Measurements from ENCODE around the gene C19orf67.
A peak's percentile ranks its signal among the peaks of the same experiment; 100 is the strongest.

The C19orf67 gene

DNA sequence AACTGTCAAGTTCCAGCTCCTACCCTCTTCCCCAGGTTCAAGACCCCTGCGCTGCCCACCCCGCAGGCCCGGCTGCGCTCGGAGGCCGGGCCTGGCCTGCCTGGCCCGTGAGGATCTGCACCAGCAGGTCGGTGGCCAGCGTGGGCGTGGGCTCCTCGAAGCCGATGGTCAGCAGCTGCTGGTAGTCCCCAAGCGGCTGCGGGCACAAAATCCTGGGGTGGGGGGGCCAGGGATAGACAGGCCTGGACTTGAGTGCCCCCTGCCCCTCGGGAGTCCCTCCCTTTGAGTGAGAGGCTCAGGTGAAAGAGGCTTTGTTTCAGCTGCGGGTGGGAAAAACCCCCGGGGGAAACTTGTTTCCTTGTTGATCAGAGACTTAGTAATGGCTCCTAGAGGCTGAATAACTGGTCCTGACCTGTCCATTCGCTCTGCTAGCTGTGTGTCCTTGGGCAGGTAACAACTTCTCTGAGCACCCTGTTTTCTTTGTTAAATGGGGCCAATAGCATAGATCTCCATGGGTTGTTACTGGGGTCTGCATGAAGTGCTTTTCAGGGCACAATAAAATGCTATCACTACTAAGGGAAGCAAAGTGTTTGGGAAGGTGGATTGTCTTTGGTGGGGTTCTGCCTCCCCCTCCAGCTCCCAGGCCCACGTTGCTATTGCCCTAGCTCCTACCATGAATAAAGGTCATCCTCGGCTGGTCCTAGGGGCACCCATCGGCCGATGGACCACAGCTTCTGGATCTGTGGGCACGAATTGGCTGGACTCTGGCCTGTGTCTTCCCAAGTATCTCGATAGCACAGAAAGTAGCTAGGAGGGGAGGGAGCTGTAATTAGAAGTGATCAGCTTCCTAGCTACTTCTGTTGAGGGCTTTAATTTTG, 3.5 kb downstream of the C19orf67 start:
- peak in 3 of 6 experiments; percentile 21 to 41 (median 37) for DNase-seq

DNA sequence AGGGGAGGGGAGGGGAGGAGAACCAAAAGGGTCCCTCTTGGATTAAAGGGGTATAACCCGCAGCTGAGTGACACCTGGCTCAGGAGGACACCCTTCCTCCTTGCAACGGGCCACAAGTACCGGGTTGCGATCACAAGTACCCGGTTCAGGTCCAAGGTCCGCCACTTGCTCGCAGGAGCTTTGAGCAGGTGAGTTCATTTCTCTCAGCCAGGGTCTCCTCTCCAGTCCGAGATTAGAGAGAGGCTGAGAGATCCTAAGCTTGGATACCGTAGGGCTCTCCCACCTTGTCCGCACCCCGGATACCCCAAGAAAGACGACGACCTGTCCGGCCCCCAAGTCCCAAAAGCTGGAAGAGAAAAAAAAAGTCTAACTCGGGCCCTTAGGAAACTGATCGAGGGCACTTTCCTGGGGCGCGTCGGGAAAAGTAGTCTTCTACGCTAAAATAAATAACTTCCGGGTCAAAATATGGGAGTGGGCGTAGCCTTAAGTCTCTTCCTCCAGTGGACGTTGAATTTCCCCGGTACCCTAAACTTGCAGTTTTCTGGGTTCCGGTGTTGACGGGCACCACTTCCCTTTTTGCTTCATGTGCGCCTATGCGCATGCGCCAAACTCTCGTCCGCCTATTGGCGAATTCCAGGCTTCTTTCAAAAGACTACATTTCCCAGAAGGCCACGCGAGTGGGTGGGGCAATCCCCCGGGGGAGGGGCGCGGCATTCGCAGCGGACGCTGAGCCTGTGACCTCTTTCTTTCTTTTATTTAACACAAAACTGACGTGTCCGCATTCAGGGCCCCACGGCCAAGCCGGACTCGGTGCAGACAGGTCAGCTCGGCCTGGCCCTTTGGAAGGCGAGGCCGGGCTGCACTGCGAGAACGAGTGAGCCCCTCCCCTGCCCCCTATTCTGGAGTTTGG, 4.4 kb downstream of the C19orf67 start:
- DNase-seq: peak; percentile 97 to 99 (median 99)

DNA sequence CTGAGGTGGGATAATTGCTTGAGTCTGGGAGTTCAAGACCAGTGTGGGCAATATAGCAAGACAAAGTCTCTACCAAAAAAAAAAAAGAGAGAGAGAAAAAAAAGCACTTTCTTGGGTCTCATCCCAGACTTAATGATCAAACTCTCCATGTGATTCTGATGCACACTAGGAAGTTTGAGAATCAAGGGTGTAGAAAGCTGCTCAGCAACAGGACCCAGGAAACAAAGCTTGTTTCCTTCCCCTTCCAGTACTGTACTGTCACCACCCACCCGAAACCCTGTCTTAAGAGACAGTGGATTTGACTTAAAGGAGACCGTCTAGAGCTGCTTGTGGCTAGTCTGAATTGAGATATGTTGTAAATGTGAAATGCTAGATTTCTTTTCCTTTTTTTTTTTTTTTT, 7.2 kb downstream of the C19orf67 start:
- DNase-seq: no peak

DNA sequence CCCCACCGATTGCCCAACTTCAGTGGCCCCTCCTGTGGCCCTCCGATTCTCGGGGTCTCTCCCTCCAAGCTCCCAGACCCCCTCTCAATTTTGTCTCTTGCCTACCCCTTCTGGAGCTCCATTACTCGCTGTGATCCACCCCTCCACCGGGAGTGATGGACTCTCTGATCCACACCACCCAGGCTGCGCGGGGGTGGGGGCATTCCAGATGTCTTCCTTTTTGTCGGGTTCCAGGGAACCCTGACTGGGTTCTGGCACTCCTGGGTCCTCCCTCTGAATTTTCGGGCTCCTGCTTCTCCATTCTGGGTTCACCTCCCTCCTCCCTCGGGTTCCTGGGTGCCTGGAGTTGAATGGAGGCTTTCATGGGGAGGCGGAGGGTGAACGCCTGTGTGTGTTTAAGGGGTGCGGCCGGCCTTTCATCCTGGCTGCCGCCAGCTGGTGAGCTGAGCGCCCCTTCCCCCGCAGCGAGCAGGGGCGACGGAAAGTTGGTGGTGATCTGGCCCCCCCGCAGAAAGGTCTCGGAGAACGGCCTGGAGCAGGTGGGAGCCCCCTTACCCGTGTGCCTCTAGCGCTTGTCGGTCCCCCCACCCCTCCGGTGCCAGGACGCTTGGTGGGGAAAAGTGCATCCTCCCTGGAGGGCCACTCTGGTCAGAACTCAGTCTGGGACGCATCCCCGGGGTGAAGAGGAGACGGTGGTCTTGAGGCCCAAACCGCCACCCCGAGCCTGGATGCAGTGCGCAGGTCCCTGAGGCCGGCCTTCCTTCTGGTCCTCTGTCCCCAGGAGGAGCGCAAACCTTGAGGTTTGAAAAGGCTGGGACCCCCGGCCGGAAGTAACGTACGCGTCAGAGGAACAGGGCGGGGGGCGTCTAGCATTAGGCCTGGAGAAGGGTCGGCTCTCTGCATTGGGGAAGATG, 11.4 kb downstream of the C19orf67 start:
- peak in 2 of 6 experiments; percentile 44 to 68 for DNase-seq

DNA sequence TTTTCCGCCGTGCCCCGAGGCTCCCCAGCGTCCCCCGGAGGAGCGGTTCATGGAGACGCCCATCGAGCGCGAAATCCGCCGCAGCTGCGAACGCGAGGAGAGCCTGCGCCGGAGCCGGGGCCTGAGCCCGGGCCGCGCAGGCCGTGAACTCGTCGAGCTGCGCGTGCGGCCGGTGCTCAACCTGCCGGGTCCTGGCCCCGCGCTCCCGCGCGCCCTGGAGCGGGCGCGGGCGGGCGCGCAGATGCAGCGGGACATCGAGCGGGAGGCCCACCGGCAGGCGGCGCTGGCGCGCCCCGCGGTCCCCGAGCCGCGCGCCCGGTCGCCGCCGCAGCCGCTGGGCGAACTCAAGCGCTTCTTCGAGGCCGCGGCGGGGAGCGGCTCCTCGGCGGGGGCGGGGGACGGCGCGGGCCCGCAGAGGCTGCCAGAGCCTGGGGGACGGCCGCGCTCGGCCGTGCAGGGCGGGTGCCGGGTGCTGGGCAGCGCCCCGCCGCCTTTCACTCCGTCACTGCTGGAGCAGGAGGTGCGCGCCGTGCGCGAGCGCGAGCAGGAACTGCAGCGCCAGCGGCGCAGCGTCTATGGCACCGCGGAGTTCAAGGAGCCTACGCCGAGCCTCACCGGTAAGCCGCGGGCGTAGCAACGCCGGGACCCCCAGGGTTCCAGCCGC, 12.2 kb downstream of the C19orf67 start:
- peak; percentile 62 to 93 (median 82) for DNase-seq

DNA sequence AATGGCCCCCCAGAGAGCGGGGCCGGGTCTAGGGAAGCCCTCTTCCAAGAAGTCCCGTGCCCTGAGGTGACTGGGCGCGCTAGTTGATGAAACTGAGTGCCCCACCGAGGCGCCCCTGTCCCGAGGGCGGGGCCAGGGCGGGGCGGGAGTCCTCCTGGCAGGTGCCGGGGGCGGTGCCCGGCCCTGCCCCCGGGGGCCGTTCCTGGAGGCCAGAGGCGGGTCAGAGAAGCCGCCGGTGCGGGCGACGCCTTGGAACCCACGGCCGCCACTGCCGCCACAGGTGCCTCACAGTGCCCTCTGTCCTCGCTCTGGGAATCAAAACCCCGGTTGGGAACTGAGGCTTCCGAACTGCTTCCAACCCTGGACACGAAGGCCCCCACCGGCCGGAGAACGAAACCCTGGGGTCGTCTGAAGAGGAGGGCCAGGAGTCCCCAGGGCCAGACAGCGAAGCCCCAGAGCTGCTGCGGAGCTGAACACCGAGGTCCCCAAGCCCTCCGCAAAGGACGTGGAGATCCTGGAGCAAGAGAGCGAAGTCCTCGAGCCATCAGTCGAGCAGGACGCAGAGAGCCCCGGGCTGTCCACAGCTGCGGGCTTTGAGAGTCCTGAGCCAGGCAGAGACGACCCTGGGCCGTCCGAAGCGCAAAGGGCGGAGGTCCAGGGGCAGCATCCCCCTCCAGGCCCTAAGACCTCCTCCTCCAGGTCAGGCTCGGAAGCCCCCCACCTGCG, 12.9 kb downstream of the C19orf67 start, which contains the start of gene MISP3:
Gene MISP3 (plus strand): TSS at position 252 of the 726 bp plus-strand sequence. CDS start 524 bp downstream, outside the sequence.
- DNase-seq: peak in 2 of 6 experiments; percentile 16 to 43

DNA sequence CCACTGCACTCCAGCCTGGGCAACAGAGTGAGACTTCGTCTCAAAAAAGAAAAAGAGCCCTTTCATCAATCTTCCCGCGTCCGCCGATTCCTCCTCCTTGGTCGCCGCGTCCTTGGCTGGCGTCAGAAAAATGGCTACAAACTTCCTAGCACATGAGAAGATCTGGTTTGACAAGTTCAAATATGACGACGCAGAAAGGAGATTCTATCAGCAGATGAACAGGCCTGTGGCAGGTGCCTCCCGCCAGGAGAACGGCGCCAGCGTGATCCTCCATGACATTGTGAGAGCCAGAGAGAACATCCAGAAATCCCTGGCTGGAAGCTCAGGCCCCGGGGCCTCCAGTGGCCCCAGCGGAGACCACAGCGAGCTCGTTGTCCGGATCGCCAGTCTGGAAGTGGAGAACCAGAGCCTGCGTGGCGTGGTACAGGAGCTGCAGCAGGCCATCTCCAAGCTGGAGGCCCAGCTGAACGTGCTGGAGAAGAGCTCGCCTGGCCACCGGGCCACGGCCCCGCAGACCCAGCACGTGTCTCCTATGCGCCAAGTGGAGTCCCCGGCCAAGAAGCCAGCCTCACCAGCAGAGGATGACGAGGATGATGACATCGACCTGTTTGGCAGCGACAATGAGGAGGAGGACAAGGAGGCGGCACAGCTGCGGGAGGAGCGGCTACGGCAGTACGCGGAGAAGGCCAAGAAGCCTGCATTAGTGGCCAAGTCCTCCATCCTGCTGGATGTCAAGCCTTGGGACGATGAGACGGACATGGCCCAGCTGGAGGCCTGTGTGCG, 15.1 kb downstream of the C19orf67 start:
- DNase-seq: no peak

DNA sequence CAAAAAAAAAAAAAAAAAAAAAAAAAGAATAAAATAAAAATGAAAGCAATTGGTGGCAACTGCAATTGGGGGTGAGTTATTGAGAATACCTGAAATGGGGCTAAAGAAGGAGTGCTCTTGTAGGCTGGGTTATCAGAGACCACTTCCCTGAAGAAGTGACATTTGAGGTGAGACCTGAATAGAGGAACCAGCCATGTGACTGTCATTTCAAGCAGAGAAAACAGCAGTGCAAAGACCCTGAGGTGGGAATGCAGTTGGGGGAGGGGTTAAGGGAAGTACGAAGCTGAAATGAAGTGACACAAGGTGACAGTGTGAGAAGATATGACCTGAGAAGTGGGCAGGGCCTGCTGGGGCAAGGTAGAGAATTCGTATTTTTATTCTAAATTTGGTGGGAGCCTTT, 19.4 kb downstream of the C19orf67 start:
- no peak for DNase-seq

DNA sequence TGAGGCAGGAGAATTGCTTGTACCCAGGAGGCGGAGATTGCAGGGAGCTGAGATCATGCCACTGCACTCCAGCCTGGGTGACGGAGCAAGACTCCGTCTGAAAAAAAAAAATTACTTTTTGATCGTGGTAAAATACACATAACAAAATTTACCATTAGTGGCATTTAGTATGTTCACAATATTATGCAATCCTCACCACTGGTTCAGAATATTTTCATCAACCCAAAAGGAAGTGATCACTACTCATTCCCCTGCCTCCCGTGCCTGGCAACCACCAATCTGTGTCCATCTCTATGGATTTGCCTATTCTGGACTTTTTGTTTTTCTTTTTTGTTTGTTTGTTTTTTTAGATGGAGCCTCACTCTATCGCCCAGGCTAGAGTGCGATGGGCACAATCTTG, 22.5 kb downstream of the C19orf67 start:
- no peak for DNase-seq

DNA sequence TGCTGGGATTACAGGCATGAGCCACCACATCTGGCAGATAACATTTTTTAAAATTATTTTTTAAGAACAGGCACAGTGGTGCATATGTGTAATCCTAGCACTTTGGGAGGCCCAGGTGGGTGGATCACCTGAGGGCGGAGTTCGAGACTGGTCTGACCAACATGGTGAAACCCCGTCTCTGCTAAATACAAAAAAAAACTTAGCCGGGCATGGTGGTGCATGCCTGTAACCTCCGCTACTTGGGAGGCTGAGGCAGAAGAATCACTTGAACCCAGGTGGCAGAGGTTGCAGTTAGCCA, 23.1 kb downstream of the C19orf67 start:
- DNase-seq: no peak

DNA sequence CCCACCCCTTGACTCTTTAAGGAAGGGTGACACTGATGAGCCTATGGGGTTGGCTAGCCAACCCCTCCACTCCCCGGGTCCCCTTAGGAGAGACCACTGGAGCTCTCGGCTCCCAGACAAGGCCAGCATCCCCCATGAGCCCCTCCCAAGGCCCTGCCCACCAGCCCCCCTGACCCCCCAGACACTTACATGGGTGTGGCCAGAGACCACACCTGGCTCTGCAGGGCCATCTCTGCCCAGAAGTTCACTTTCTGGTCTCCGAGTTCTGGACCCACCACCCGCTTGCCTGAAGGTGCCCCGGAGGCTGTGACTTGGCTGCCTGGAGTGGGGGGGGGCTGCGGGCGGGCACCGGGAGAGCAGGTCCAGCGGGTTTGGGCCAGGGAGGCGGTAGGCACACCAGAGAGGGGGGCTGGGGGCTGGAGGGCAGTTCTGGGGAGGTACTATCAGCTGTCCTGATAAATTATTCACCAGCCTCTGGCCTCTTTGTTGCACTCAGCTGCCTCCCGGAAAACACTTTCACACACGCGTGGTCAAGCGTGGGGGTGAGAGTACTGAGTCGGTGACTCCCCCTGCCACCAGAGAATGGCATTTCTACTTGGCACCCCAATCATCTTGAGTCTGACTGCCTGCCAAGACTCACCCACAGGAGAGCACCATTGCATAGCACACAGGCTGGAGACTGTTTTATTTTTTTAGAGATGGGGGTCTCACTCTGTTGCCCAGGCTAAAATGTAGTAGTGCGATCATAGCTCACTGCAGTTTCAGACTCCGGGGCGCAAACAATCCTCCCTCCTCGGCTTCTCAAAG, 23.6 kb downstream of the C19orf67 start, which contains the start of gene PALM3:
Gene PALM3 (minus strand): TSS at position 326 of the 807 bp plus-strand sequence. CDS start 96 bp downstream, at position 230.
- DNase-seq: no peak

DNA sequence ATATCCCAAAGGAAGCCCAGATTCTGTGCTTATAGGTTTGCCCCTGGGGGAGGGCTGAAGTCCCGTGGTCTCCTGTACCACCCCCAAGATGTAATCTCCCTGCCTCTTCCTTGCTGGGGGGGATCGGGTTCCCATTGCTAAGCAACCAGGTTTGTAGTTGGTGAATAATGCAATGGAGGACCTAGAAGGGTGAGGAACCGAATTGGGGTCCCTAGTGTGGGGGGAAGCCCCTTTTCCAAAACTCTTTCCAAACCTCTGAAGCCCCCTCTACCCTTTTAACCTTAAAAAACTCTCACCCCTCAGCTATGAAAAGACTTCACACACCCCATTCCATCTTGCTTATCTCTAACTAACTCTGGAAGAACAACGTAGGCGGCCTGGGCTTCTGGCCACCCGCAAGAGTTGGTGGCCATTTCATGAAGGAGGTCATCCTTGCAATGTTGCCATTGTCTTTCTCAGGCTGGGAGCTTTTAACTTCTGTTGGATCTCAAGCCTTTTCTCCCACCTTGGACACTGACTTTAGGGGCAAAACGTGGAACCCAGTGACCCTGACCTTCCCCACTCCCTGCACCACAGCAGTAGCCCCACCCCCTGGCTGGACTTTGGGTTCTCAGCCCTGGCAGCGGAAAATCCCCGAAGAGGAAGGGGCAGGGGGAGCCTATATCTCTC, 24.4 kb downstream of the C19orf67 start:
- no peak for DNase-seq

DNA sequence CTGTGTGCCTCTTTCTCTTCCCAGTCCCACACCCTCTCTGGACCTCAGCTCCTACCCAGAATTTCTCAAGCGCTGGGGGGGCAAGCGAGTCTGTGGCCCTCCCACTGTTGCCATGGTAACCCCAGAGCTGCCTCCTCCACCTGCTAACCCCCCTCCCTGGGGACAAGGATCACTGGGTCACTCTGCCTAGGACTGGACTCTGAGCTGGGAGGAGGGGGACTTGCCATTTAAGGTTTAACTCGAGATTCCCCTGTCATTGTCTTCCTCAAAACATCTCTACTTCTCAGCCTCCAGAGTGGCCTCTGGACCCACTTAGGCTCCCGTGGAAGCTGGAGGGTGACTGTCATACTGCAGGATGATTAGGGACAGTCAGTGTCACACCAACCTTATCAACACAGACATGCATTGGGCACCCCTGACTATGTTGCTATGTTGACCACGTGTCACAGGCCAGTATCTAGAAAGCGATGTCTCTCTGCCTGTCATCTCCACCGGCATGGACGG, 25.9 kb downstream of the C19orf67 start:
- DNase-seq: no peak

DNA sequence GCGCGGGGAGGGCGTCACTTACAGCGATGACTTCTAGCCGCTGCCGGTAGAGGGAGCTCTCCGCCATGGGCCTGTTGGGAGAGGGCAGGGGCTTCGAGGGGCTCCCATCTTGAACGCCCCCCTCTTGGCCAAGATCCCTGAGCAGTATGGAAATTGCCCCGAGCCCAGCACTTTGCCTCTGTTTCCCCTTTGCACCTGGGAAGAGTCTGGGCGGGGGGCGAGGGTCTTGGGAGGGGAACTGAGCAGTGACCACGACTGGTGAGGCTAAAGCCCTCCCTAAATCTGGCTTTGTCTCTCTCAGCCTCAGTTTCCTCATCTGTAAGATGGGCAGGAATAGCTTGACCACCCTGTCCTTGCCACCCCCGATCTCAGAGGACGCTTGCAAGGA, 26.5 kb downstream of the C19orf67 start:
- peak in 5 of 6 experiments; percentile 22 to 35 (median 30) for DNase-seq

DNA sequence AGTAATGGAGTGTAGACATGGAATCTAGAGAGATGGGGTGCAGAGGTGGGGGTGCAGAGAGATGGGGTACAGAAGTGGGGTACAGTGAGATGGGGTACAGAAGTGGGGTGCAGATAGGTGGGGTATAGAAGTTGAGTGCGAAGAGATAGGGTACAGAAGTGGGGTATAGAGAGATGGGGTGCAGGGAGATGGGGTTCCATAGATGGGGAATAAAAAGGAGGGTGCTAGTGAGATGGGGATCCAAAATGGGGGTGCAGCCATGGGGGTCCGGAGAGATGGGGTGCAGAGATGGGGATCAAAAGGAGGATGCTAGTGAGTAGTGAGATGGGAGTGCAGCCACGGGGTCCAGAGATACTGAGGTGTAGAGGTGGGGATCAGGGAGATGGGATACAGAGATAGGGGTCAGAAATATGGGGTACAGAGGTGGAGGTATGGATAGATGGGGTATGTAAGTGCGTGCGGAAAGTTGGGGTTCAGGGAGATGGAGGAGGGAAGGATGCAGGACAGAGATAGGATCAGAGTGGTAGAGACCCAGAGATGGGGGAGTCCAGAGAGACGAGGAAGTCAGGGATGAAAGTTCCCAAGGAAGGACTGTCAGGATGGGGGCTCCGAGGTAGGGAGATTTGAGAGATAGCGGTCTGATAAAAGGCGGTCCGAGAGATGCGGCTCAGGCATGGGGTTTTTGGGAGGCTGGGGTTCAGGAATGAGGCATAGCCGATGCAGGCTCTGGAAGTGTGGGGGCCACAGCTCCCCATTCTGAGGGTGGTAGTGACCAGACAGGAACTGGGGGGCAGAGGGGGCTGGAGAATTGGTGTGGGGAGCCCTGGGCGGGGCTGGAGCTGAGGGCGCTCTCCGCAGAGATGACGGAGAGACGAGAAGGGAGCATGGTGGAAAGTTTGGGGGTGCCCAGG, 27.1 kb downstream of the C19orf67 start:
- DNase-seq: no peak

DNA sequence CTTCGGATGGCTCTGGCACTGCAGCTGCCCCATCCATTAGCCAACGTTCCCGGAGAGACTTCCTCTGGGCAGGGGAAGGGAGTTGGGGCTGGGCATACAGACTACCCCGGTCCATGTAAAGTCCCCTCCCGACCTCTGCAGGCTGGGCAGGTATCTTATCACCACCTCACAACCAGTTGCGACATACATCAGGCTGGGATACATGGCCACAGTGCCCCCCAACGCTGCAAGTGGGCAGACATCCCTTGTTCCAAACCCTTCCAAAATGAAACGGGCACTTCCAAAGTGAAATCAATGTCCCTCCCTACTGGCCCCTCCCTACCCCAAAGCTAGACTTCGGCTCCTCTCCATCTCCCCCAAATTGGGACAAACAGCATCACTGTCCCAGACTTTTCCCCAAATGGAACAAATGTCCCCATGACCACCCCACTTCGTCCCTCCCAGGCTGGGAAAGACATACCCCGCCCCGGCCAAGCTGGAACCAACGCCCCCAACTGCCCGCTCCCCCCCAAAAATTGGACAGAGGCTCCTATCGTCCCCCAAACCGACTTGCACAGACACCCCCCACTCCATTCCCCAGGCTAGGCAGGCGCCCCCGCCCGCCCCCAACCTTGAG, 28.7 kb downstream of the C19orf67 start:
- no peak for DNase-seq

DNA sequence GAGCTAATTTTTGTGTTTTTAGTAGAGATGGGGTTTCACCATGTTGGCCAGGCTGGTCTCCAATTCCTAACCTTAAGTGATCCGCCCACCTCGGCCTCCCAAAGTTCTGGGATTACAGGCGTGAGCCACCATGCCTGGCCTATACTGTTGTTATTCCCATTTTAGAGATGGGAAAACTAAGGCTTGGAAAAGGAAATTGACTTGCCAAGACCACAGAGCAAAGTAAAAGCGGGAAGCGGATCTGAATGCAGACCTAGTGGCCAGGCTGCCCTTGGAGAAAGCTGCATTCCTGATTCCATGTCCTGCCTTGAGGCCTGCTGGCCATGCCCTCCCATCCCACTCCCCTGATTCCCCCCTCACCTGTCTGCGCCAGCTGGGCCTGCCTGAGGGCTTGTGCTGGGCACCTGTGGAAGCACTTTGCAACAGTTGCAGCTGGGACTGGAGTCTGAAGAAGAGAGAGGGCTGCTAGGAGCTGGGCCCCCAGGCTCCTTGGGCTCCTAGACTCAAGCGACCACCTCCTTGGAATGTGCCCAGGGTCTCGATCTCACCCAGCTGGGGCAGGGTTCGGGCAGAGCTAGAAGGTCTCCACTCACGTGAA, 29.4 kb downstream of the C19orf67 start:
- no peak for DNase-seq
